Amygdala (tissue), 56 donors: ENCODE data around the gene LMLN.
"Not testable (repeated sequence)": the region's sequence is repeated elsewhere in the genome, so short reads cannot be mapped to it uniquely, and the experiment has no call there.

Experiments used
- DNase-seq, 56 donors: peaks; one replicate each; lab custom pipeline; 2025; lab: John Stamatoyannopoulos, UW

The LMLN gene

DNA sequence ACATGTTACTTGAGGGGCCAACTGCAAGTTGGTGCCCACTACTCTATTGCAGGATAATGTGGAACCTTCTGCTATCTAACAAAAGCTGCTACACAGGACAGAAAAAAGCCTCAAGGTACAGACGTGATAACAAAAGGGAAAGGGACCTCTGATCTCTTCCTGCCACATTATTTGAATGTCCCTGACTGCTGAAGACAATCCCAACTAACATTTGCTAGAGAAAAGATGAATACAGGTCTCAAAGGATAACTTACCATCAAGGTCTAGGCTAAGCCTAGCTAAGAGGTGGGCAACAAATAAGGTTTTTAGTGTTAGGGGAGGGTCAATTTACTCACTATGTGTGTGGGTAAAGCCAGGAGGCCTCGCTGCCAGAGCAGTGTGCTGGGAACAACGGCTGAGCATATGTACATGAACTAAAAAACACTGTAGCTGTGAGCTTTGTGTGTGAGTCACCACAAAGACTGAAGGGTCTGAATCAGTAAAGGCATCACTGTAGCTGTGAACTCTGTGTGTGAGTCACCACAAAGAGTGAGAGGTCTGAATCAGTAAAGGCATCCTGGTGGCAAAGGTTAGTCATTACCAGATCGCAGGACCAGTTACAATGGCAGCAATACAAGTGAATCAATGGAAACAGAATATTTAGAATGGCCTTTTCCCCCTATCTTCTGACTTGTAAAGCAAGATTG lies 111.7 kb downstream of the LMLN start:
- DNase-seq = peak in 2 of 56 donors; percentile 7

DNA sequence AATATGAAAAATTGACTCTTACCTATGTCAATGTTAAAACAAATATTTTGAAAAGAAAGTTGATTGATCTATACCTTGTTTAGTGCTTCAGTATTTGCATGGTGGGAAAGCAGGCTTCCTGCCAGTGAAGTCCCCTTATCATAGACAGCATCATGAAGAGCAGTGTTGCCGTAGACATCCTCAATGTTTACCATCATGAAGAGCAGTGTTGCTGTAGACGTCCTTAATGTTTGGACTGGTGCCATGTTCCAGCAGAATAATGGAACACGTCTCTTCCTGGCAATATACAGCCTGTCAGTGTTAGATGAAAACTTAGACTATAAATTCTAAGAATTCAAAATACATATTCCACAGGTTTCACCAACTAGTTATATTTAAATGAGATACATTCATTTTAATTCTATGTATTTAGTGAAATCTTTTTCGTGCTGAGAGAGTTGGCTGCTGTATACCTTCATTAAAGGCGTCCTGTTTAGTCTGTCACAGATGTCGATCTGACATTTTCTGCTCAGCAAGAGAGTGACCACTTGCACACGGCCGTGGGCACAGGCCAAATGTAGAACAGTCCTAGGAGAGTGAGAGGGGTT lies 116.8 kb downstream of the LMLN start:
- DNase-seq = no peak

DNA sequence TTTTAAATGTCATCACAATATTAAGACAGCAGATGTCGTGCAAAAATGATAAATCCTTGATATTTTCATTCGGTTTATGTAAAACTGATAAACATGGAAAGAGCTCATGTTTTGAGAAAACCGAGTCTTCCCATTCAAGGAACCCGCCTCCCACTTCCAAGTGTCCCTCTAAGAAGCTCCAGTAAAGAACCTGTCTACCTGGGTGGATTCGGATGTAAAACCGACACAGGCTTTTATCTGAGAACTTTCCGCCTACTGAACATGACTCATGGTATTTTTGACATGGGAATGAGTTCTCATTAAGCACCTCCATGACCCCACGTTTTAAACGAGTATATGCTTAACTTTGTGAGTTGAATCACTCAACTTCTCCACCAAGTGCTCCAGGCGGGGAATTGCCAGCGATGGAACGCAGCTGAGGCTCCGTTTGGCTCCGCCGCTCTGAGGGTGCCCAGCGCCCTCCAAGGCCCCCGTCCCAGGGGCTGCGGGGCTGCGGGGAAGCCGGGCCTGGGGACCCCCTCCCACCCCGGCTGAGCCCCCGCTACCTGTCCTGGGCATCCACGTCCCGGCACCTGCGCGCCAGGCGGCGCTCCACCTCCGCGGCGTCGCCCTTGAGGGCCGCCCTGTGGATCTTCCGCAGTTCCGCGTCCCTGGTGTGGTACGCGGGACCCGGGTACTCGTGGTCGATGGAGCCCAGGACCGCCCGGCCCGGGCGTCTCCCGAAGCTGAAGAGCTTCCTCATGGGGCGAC lies 119.9 kb downstream of the LMLN start:
- DNase-seq = peak in 10 of 56 donors; percentile 18 to 48 (median 38)

DNA sequence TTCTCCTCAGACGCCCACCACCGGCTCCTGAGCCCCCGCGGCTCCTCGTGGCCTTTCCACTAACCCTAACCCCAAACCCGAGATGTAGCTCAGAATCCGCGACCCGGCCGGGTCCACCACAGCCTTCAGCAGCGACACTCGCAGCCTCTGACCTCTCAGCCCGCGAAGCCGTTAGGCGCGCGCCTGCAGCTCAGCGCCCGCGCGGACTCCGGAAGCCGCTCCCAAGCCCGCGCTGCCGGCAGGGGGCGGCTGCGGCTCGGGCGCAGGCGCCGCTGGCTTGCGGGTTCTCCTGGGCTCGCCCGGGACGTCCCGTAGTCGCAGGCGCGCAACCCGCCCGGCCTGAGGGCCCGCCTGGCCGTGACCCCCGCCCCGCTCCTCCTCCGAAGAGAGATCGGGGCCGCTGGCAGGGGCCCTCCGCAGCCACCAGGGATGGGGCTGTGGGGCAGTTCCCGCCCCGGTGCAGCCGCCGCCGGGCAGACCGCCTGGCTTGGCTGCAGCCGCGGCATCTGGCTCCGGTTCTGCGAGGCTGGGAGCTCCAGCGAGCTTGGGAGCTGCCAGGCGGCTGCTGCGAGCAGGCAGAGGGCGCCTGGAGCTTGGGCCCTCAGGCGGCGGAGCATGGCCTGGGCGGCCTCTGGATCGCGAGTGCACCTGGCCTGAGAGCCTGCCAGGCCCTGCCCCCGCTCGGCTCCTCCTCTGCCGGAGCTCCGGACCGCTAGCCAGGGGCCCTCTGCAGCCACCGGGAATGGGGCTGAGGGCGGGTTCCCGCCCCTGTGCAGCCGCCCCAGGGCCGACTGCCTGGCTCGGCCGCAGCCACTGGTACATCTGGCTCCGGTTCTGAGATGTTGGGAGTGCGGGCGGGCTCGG lies 120.7 kb downstream of the LMLN start:
- DNase-seq = peak in 31 of 56 donors; percentile 5 to 65 (median 31)

DNA sequence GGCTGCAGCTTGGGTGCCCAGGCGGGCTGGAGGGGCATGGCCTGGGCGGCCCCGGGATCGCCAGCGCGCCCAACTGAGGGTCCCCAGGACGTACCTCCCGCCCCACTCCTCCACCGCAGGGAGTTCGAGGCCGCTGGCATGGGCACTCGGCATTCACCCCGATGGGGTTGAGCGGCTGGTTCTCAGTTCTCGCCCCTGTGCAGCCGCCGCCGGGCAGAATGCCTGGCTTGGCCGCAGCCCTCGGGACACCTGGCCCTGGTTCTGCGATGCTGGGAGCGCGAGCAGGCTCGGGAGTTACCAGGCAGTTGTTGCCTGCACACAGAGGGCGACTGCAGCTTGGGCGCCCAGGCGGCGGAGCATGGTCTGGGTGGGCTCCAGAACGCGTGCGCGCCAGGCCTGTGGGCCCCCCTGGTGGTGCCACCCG lies 121.4 kb downstream of the LMLN start:
- peak in 1 of 56 donors; percentile 22 for DNase-seq

DNA sequence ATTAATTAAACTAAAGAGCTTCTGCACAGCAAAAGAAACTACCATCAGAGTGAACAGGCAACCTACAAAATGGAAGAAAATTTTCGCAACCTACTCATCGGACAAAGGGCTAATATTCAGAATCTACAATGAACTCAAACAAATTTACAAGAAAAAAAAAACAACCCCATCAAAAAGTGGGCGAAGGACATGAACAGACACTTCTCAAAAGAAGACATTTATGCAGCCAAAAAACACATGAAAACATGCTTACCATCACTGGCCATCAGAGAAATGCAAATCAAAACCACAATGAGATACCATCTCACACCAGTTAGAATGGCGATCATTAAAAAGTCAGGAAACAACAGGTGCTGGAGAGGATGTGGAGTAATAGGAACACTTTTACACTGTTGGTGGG lies 122.2 kb downstream of the LMLN start:
- DNase-seq = not testable (repeated sequence)

DNA sequence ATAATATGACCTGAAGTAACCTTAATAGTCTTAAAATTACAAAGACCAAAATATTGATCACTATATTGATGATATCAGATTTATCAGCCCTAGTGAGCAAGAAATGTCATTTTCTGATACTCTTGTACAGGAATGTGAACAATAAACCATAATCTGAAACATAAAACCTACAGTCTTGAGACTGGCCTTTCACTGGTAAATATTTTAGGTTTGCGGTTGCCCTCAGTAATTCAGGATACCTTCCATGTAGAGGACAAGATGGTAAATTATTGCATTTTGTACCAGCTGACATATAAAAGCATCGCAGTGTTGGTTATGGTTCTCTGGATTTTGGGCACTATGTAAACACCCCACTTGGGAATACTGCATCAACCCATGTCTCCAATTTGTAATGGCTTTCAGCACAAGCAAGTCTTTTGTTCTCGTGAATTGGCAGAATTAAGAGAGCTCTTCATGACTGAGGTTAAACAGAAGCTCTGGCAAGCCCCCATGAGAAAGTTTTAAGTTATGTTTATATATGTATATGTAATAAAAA lies 128.5 kb downstream of the LMLN start:
- DNase-seq = no peak

DNA sequence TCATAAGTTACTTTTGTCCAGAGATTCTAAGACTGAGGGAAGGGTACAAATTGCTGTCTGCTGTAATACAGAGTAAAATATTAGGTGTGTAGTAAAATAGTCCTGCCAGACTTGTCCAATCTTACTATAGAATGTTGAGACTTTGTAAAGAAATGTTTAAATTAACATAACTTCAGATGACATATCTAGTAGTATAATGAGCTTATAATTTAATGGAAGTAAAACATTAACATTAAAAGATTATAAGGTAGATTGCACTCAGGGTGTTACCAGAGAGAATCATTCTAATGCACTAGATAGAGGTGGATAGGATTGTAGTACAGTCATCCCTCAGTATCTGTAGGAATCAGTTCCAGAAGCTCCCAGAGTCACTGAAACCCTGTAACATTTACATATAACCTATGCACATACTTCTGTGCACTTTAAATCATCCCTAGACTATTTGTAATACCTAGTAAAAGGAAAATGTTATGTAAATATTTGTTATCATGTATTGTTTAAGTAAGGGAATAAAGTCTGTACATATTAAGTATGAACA lies 130.8 kb downstream of the LMLN start:
- DNase-seq = no peak

DNA sequence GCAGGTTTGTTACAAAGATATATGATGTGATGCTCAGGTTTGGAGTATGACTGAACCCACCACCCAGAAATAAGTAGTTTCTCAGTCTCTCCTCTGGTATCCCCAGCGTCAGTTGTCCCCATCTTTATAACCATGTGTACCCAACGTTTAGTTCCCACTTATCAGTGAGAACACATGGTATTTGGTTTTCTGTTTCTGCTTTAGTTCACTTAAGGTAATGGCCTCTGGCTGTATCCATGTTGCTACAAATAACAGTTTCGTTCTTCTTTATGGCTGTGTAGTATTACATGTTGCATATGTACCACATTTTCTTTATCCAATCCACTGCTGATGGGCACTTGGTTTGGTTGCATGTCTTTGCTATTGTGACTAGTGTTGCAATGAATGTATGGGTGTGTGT lies 132.3 kb downstream of the LMLN start:
- no peak for DNase-seq

DNA sequence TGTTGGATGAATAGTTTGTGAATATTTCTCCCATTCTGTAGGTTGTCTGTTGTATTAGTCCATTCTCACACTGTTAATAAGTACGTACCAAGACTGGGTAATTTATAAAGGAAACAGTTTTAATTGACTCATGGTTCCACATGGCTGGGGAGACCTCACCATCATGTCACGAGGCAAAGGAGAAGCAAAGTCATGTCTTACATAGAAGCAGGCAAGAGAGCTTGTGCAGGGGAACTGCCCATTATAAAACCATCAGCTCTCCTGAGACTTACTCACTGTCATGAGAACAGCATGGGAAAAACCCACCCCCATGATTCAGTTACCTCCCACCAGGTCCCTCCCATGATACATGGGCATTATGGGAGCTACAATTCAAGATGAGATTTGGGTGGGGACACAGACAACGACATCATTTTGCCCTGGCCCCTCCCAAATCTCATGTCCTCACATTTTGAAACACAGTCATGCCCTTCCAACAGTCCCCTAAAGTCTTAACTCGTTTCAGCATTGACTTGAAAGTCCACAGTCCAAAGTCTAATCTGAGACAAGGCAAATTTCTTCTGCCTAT lies 133.2 kb downstream of the LMLN start:
- DNase-seq = no peak
